NB4 (cell line): ENCODE results near the gene C2orf78.

Experiments used
- DNase-seq: peaks from one replicate; pipeline ENCODE4 v3.0.0; 2010; ENCODE audit warnings: low read depth
- H3K4me3 ChIP-seq: one replicate; pipeline ENCODE4 v1.5.1; 2011; ENCODE audit warnings: mild to moderate bottlenecking, low read depth, low read length, moderate library complexity
- MAX ChIP-seq: IDR thresholded peaks from 2 replicates; pipeline ENCODE4 v1.6.1; 2011; ENCODE audit warnings: low read depth, low read length
- MYC ChIP-seq: IDR thresholded peaks from 2 replicates; pipeline ENCODE4 v1.6.1; 2011; ENCODE audit warnings: low read depth, low read length
- POLR2A ChIP-seq: IDR thresholded peaks from 2 replicates; pipeline ENCODE4 v1.6.1; 2011; ENCODE audit warnings: mild to moderate bottlenecking; ENCODE audit not compliant: insufficient read length; ENCODE audit errors: extremely low read depth
- TF ChIP-seq, protein P1 (sequence below): IDR thresholded peaks from one replicate; pipeline ENCODE4 v1.5.1; 2012; ENCODE audit warnings: low read depth, low read length

Gene C2orf78

GRCh38 chr2:73838889-73839534 lies 55.0 kb downstream of the C2orf78 start:
- DNase-seq, result no peak
- H3K4me3 ChIP-seq, result no peak overlapping the region
- no peak for TF ChIP-seq MYC
- TF ChIP-seq POLR2A, result no peak
- no peak for TF ChIP-seq MAX
- TF ChIP-seq, protein P1, sequence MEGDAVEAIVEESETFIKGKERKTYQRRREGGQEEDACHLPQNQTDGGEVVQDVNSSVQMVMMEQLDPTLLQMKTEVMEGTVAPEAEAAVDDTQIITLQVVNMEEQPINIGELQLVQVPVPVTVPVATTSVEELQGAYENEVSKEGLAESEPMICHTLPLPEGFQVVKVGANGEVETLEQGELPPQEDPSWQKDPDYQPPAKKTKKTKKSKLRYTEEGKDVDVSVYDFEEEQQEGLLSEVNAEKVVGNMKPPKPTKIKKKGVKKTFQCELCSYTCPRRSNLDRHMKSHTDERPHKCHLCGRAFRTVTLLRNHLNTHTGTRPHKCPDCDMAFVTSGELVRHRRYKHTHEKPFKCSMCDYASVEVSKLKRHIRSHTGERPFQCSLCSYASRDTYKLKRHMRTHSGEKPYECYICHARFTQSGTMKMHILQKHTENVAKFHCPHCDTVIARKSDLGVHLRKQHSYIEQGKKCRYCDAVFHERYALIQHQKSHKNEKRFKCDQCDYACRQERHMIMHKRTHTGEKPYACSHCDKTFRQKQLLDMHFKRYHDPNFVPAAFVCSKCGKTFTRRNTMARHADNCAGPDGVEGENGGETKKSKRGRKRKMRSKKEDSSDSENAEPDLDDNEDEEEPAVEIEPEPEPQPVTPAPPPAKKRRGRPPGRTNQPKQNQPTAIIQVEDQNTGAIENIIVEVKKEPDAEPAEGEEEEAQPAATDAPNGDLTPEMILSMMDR, result no peak

DNA sequence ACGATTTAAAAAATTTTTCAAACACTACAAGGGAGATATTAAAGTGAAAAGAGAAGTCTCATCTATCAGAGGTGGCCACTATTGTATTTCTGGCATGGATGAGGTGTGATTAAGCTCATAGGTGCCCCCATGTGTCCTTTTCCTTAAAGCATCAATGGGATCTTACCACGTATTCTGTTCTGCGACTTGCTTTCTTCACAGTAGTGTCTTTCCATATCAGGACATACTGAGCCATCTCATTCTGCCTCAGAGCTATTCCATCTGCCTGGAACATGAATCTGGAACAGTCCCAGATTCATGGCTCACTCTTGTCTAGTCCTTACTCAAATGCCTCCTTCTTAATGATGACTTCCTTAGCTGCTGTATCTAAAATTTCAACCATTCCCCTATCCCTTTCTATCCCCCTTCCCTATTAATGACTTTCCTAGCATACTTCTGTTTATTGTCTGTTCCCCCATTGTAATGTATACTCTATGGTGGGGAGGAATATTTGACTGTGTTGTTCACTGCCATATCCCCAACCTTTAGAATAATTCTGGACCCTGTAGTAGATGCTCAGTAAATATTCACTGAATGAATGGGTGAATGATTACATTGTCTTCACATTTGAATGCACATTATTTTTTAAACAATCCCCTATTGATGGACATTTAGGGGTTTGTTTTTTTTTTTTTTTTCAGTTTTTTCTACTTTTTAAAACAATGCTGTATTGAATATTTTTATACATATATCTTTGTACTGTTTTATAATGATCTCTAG lies 55.8 kb downstream of the C2orf78 start:
- H3K4me3 ChIP-seq, result no peak overlapping the region
- TF ChIP-seq MAX (no peak), POLR2A (no peak), MYC (no peak)
- TF ChIP-seq, protein P1, result no peak
- DNase-seq, result no peak

- H3K4me3 ChIP-seq, result no peak overlapping the region
- no peak for TF ChIP-seq MYC
- no peak for TF ChIP-seq MAX
- TF ChIP-seq, protein P1, result no peak
- no peak for TF ChIP-seq POLR2A
- no peak for DNase-seq
These were observed 58.1 kb downstream of the C2orf78 start for GRCh38 chr2:73841912-73842738.

GRCh38 chr2:73842739-73843019 lies 58.7 kb downstream of the C2orf78 start:
- TF ChIP-seq MAX, result no peak
- no peak for TF ChIP-seq MYC
- TF ChIP-seq, protein P1, result no peak
- no peak for TF ChIP-seq POLR2A
- no peak for DNase-seq
- H3K4me3 ChIP-seq, result no peak overlapping the region

DNA sequence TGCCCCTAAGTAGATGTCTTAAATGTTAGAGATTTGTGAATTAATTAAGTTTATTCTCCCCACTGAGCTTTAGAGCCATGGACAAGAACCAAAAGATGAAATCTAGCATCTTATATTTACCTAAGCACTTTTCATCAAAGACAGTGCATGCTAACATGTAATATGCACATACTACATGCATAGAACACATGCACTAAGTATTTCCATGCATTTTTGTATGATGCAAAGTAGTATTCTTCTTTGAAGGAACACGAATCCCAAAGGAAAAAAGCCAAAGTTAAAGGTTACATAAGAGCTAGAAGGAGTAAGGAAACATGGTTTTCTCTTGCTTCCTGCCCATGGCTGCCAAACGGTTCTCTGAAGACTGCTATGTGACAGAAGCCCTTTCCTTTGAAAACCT lies 60.1 kb downstream of the C2orf78 start:
- DNase-seq, result no peak
- TF ChIP-seq MYC, result no peak
- no peak for TF ChIP-seq POLR2A
- TF ChIP-seq MAX, result no peak
- TF ChIP-seq, protein P1, result no peak
- H3K4me3 ChIP-seq, result no peak overlapping the region
